ENCODE results near the gene PGGHG.

The PGGHG gene

GRCh38 chr11:285894-286220 is 3.1 kb upstream of the PGGHG start:
- no peak for DNase-seq

GRCh38 chr11:286977-287820 is 1.7 kb upstream of the PGGHG start:
- DNase-seq = peak; percentile 73

- DNase-seq = peak; percentile 64
These were observed 977 bp upstream of the PGGHG start for GRCh38 chr11:287821-288477.

GRCh38 chr11:289398-289711 is 429 bp downstream of the PGGHG start:
- DNase-seq = peak; percentile 6

GRCh38 chr11:289712-290620 is 1.0 kb downstream of the PGGHG start:
- DNase-seq = no peak

- DNase-seq = no peak
These were observed 1.8 kb downstream of the PGGHG start for GRCh38 chr11:290621-291231.

GRCh38 chr11:291281-292210 is 2.6 kb downstream of the PGGHG start:
- DNase-seq = no peak

DNA sequence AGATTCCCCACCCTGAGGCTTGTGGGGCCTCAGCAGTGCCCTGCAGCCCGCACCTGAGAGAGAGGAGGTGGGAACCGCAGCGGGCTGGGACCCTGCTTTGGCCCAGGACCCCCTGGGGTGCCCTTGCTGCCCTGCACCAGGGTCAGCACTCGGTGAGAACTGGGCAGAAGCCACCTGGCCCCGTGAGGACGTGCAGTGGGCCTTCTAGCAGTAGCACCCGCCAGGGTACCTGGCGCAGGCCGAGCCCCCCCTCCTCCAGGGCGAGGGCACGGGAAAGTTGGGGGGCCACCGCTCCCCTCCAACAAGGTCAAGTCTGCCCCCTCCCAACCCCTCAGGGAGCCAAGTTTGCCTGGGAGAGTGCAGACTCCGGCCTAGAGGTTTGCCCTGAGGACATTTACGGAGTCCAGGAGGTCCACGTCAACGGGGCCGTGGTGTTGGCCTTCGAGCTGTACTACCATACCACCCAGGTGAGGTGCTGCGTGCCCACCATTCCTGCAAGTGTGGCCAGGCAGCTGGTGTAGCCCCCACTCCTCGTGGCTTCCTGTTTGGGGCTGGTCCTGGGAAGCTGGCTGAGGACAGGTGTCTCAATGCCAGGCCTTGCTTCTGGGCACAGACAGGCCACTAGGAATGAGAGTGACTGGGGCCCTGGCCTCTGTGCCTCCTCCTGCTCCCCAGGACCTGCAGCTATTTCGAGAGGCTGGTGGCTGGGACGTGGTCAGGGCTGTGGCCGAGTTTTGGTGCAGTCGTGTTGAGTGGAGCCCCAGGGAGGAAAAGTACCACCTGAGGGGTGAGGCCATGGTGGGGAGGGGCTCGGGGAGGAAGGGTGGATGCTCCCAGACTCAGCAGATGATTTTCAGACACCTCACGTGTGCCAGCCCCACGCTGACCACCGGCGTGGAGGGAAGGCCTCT is 3.5 kb downstream of the PGGHG start:
- DNase-seq = no peak

DNA sequence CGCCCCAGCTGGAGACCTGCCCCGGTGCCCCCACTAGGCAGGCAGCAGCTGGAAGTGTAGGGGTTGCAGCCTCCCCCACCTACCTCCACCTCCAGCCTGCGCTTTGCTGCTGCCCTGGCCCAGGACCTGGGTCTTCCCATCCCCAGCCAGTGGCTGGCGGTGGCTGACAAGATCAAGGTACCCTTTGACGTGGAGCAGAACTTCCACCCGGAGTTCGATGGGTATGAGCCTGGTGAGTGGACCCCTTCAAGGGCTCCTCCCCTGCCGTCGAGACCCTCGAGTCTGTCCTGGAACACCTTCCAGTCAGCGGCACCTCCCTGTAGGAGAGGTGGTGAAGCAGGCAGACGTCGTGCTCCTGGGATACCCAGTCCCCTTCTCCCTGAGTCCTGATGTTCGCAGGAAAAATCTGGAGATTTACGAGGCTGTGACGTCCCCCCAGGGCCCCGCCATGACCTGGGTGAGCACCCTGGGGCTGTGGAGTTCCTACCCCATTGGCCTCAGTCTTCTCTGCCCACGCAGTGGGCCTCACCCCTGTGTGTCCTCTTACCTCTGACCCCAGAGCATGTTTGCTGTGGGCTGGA is 4.4 kb downstream of the PGGHG start:
- no peak for DNase-seq

DNA sequence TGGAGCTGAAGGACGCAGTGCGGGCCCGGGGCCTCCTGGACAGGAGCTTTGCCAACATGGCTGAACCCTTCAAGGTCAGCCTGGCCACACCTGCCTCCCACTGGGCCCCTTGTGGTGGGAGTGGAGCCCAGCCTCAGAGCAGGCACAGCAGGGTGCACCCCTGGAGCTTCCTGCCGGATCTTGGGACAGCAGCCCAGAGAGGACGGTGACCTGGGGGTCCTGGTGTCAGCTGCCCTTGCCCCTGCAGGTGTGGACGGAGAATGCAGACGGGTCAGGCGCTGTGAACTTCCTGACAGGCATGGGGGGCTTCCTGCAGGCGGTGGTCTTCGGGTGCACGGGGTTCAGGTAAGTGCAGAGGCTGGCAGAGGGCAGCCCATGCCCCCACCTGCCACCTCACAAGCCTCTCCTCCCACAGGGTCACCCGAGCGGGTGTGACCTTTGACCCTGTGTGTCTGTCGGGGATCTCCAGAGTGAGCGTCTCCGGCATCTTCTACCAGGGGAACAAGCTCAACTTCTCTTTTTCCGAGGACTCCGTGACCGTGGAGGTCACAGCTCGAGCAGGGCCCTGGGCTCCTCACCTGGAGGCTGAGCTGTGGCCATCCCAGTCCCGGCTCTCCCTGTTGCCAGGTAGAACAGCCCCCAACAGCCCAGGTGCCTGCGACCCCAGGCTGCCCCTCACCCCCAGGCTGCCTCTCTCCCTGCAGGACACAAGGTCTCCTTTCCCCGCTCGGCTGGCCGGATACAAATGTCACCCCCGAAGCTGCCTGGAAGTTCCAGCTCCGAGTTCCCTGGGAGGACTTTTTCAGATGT is 5.1 kb downstream of the PGGHG start:
- no peak for DNase-seq

- DNase-seq = no peak
These were observed 5.9 kb downstream of the PGGHG start for GRCh38 chr11:294780-295179.

GRCh38 chr11:295351-296170 is 6.6 kb downstream of the PGGHG start:
- DNase-seq = no peak

- DNase-seq = no peak
These were observed 7.5 kb downstream of the PGGHG start for GRCh38 chr11:296171-297050.

DNA sequence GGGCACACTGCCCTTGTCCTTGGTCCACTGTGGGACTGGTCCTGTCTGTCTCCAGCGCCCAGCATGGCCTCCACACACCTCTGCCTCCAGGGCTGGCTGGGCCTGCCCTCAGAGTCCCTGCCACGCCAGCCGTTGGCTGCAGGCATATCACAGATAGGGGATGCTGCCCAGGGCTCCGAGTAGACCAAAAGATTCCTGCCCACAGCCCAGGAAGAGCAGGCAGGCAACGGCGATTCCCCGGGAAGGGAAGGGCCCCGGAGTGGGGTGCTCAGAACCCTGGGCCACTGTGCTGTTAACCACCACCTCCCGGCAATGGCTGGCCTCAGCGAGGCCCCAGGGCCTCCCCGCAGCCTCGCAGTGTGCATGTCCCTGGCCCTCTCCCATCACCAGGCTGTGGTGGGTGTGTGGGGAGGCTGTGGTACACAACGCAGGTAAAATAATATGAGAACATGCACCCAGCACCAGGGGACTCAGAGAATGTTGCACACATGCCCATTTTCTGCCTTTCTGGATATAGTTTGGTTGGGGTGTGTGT is 8.2 kb downstream of the PGGHG start:
- no peak for DNase-seq

- peak; percentile 49 for DNase-seq
These were observed 8.9 kb downstream of the PGGHG start for GRCh38 chr11:297586-298405.

DNA sequence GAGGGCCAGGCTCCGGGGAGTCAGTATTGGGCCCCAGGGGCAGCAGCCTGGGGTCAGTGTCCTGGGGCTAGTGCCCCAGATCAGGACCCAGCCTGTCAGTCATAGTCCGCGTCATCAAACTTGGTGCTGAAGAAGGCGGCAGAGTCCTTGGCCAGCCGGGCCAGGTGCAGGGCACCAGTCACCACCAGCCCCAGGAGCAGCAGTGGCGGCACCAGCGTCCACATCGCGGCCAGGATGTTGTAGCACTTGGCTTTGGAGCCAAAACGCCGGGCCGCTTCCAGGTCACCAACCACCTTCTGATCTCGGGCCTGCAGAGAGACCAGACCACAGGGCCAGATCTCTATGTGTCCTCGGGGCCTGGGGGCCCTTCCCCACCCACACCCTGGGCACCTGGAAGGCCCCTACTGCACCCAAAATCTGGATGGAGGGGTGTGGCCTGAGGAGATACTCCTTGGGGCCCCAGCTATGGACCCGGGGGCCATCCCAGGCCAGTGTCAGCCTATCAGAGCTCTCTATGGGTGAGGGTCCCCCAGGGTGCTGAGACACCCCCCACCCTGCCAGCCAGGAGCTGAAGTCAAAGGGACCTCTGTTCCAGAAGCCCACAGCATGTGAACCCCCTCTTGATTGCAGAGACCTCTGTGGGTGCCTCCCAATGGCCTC is 9.6 kb downstream of the PGGHG start:
- no peak for DNase-seq
